ENCODE results near the gene CD24.
"Not testable (repeated sequence)": the region's sequence is repeated elsewhere in the genome, so short reads cannot be mapped to it uniquely, and the experiment has no call there.

Gene CD24

GRCh38 chr6:106974336-106974998 is at the start of gene CD24:
Gene CD24, minus strand, starts transcription at chr6:106974729. Its CDS starts 83 bp downstream, at chr6:106974646.
- DNase-seq (ENCODE audit: low read depth in 4 of 4, low spot score in 1 of 4) = no peak

- DNase-seq (ENCODE audit: low read depth in 4 of 4, low spot score in 1 of 4) = no peak
Measured at GRCh38 chr6:107021446-107022185, 47.1 kb upstream of the CD24 start.

- no peak for DNase-seq (ENCODE audit: low read depth in 4 of 4, low spot score in 1 of 4)
Measured at GRCh38 chr6:107020239-107020638, 45.7 kb upstream of the CD24 start.

- DNase-seq (ENCODE audit: low read depth in 4 of 4, low spot score in 1 of 4) = not testable (repeated sequence)
Measured at GRCh38 chr6:107019628-107020027, 45.1 kb upstream of the CD24 start.

- no peak for DNase-seq (ENCODE audit: low read depth in 4 of 4, low spot score in 1 of 4)
Measured at GRCh38 chr6:107019047-107019446, 44.5 kb upstream of the CD24 start.

- no peak for DNase-seq (ENCODE audit: low read depth in 4 of 4, low spot score in 1 of 4)
Measured at GRCh38 chr6:107009499-107009898, 35.0 kb upstream of the CD24 start.

GRCh38 chr6:106997392-106998158 is 23.0 kb upstream of the CD24 start:
- DNase-seq (ENCODE audit: low read depth in 4 of 4, low spot score in 1 of 4) = peak in 2 of 4 experiments; percentile 20 to 48

- no peak for DNase-seq (ENCODE audit: low read depth in 4 of 4, low spot score in 1 of 4)
Measured at GRCh38 chr6:106995640-106996039, 21.1 kb upstream of the CD24 start.

- not testable (repeated sequence) for DNase-seq (ENCODE audit: low read depth in 4 of 4, low spot score in 1 of 4)
Measured at GRCh38 chr6:106989737-106990136, 15.2 kb upstream of the CD24 start.

GRCh38 chr6:106988664-106989063 is 14.1 kb upstream of the CD24 start:
- no peak for DNase-seq (ENCODE audit: low read depth in 4 of 4, low spot score in 1 of 4)

GRCh38 chr6:106981926-106982325 is 7.4 kb upstream of the CD24 start:
- DNase-seq (ENCODE audit: low read depth in 4 of 4, low spot score in 1 of 4) = no peak

GRCh38 chr6:106980926-106981325 is 6.4 kb upstream of the CD24 start:
- DNase-seq (ENCODE audit: low read depth in 4 of 4, low spot score in 1 of 4) = no peak

- DNase-seq (ENCODE audit: low read depth in 4 of 4, low spot score in 1 of 4) = peak; percentile 66 to 72 (median 69)
Measured at GRCh38 chr6:106979435-106979884, 4.9 kb upstream of the CD24 start.

- no peak for DNase-seq (ENCODE audit: low read depth in 4 of 4, low spot score in 1 of 4)
Measured at GRCh38 chr6:106977246-106977645, 2.7 kb upstream of the CD24 start.

GRCh38 chr6:106976270-106976669 is 1.7 kb upstream of the CD24 start:
- DNase-seq (ENCODE audit: low read depth in 4 of 4, low spot score in 1 of 4) = no peak

GRCh38 chr6:106975738-106976064 is 1.2 kb upstream of the CD24 start:
- no peak for DNase-seq (ENCODE audit: low read depth in 4 of 4, low spot score in 1 of 4)

GRCh38 chr6:106974999-106975737 is 639 bp upstream of the CD24 start:
- no peak for DNase-seq (ENCODE audit: low read depth in 4 of 4, low spot score in 1 of 4)

GRCh38 chr6:106973836-106974335 is 643 bp downstream of the CD24 start:
- no peak for DNase-seq (ENCODE audit: low read depth in 4 of 4, low spot score in 1 of 4)

- no peak for DNase-seq (ENCODE audit: low read depth in 4 of 4, low spot score in 1 of 4)
Measured at GRCh38 chr6:106973018-106973835, 1.3 kb downstream of the CD24 start.

- DNase-seq (ENCODE audit: low read depth in 4 of 4, low spot score in 1 of 4) = no peak
Measured at GRCh38 chr6:106972500-106972899, 2.0 kb downstream of the CD24 start.
